ENCODE results near the gene MBD3L5. TPM values are rescaled to one million over a fixed set of nuclear protein-coding genes. Genes with fewer than 3 reads are reported as not detected.

The MBD3L5 gene
- total and polyA plus RNA-seq, 4 donors, result not detected

DNA sequence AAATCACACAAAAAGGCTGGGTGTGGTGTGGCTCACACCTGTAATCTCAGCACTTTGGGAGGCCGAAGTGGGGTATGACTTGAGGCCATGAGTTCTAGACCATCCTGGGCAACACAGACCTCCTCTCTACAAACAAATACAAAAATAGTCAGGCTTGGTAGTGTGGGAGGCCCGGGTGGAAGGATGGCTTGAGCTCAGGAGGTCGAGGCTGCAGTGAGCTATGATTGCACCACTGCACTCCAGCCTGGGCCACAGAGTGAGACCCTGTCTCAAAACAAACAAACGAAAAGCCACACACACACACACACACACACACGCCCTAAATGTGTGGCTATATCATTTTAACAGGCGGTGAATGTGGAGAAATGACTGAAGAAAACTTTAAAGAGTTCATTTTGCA is 38.2 kb downstream of the MBD3L5 start:
- 85% methylated on average over 6 of the region's 6 CpGs for WGBS
- Histone ChIP-seq H3K27ac (ENCODE audit: low read depth in 1 of 2, low read length in 2 of 2) (no peak overlapping the region), H3K27me3 (ENCODE audit: control insufficient read depth in 4 of 4, insufficient read depth in 4 of 4, low read length in 3 of 4) (no peaks in the 10 kb centered on the region), H3K4me3 (ENCODE audit: low read depth in 1 of 3, low read length in 3 of 3) (no peak overlapping the region), H3K4me1 (ENCODE audit: control insufficient read depth in 4 of 4, insufficient read depth in 4 of 4, low read length in 3 of 4) (peaks cover 4 to 9% (median 8%) of the 10 kb centered on the region in 4 donors), H3K36me3 (ENCODE audit: control insufficient read depth in 4 of 4, insufficient read depth in 3 of 4, low read depth in 1 of 4, low read length in 3 of 4) (peaks cover 9 to 17% (median 15%) of the 10 kb centered on the region in 4 donors), H3K9ac (ENCODE audit: low read depth in 1 of 2, low read length in 2 of 2) (no peak overlapping the region), H3K9me3 (ENCODE audit: control insufficient read depth in 4 of 4, low read length in 3 of 4) (peaks cover 0 to 7% (median 2%) of the 10 kb centered on the region in 4 donors)
- no peak for TF ChIP-seq JUND (IDR thresholded peaks at IDR 0.05)
- TF ChIP-seq FOXA2 (IDR thresholded peaks at IDR 0.05), result no peak
- TF ChIP-seq, protein P1, sequence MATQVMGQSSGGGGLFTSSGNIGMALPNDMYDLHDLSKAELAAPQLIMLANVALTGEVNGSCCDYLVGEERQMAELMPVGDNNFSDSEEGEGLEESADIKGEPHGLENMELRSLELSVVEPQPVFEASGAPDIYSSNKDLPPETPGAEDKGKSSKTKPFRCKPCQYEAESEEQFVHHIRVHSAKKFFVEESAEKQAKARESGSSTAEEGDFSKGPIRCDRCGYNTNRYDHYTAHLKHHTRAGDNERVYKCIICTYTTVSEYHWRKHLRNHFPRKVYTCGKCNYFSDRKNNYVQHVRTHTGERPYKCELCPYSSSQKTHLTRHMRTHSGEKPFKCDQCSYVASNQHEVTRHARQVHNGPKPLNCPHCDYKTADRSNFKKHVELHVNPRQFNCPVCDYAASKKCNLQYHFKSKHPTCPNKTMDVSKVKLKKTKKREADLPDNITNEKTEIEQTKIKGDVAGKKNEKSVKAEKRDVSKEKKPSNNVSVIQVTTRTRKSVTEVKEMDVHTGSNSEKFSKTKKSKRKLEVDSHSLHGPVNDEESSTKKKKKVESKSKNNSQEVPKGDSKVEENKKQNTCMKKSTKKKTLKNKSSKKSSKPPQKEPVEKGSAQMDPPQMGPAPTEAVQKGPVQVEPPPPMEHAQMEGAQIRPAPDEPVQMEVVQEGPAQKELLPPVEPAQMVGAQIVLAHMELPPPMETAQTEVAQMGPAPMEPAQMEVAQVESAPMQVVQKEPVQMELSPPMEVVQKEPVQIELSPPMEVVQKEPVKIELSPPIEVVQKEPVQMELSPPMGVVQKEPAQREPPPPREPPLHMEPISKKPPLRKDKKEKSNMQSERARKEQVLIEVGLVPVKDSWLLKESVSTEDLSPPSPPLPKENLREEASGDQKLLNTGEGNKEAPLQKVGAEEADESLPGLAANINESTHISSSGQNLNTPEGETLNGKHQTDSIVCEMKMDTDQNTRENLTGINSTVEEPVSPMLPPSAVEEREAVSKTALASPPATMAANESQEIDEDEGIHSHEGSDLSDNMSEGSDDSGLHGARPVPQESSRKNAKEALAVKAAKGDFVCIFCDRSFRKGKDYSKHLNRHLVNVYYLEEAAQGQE (IDR thresholded peaks at IDR 0.05), result no peak
- DNase-seq (ENCODE audit: low spot score), result no peak

GRCh38 chr19:7069042-7069903 is 38.9 kb downstream of the MBD3L5 start, which contains the start of gene ZNF557:
Gene ZNF557 (plus strand): TSS chr19:7069703. CDS start chr19:7075075, 5,372 bp downstream.
- H3K4me3 ChIP-seq (ENCODE audit: low read depth in 1 of 3, low read length in 3 of 3), result peak within 1 kb of the TSS; percentile 66 to 88 (median 81)
- H3K9ac ChIP-seq (ENCODE audit: low read depth in 1 of 2, low read length in 2 of 2), result peak within 1 kb of the TSS; percentile 56 to 57
- no peak for TF ChIP-seq CTCF (IDR thresholded peaks at IDR 0.05; ENCODE audit: low read depth, low read length, missing input control)
- peak; percentile 78 to 84 for TF ChIP-seq EGR1 (IDR thresholded peaks at IDR 0.05; ENCODE audit: low read depth in 2 of 2)
- TF ChIP-seq YY1 (IDR thresholded peaks at IDR 0.05), result peak; percentile 38
- TF ChIP-seq, protein P2, sequence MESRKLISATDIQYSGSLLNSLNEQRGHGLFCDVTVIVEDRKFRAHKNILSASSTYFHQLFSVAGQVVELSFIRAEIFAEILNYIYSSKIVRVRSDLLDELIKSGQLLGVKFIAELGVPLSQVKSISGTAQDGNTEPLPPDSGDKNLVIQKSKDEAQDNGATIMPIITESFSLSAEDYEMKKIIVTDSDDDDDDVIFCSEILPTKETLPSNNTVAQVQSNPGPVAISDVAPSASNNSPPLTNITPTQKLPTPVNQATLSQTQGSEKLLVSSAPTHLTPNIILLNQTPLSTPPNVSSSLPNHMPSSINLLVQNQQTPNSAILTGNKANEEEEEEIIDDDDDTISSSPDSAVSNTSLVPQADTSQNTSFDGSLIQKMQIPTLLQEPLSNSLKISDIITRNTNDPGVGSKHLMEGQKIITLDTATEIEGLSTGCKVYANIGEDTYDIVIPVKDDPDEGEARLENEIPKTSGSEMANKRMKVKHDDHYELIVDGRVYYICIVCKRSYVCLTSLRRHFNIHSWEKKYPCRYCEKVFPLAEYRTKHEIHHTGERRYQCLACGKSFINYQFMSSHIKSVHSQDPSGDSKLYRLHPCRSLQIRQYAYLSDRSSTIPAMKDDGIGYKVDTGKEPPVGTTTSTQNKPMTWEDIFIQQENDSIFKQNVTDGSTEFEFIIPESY (IDR thresholded peaks at IDR 0.05), result peak; percentile 37
- no peak for TF ChIP-seq HNF4G (IDR thresholded peaks at IDR 0.05)
- TF ChIP-seq FOXA1 (IDR thresholded peaks at IDR 0.05), result no peak
- TF ChIP-seq, protein P1 (IDR thresholded peaks at IDR 0.05), result peak; percentile 57
- TF ChIP-seq FOXA2 (IDR thresholded peaks at IDR 0.05), result no peak
- peak in 1 of 2 donors; percentile 2 for TF ChIP-seq HNF4A (conservative IDR thresholded peaks at IDR 0.05)
- TF ChIP-seq JUND (IDR thresholded peaks at IDR 0.05), result peak in 1 of 2 donors; percentile 50
- TF ChIP-seq GABPA (IDR thresholded peaks at IDR 0.05 in 1 of 2, conservative IDR thresholded peaks at IDR 0.05 in 1 of 2), result peak; percentile 91 to 96
- no peak for TF ChIP-seq ATF3 (IDR thresholded peaks at IDR 0.05)
- TF ChIP-seq SP1 (IDR thresholded peaks at IDR 0.05), result peak; percentile 89
- TF ChIP-seq RXRA (IDR thresholded peaks at IDR 0.05), result peak in 1 of 2 donors; percentile 44
- TF ChIP-seq RAD21 (IDR thresholded peaks at IDR 0.05), result no peak
- peak; percentile 38 for TF ChIP-seq NR2F2 (IDR thresholded peaks at IDR 0.05)
- peak; percentile 80 for TF ChIP-seq MAX (IDR thresholded peaks at IDR 0.05)
- no peak for TF ChIP-seq TAF1 (conservative IDR thresholded peaks at IDR 0.05)
- H3K9me3 ChIP-seq (ENCODE audit: control insufficient read depth in 4 of 4, low read length in 3 of 4), result peaks cover 0 to 9% (median 2%) of the 10 kb centered on the region in 4 donors
- H3K36me3 ChIP-seq (ENCODE audit: control insufficient read depth in 4 of 4, insufficient read depth in 3 of 4, low read depth in 1 of 4, low read length in 3 of 4), result peaks cover 14 to 22% (median 18%) of the 10 kb centered on the region in 4 donors
- under 1% methylated on average over 56 of the region's 56 CpGs for WGBS
- no peaks in the 10 kb centered on the region for H3K27me3 ChIP-seq (ENCODE audit: control insufficient read depth in 4 of 4, insufficient read depth in 4 of 4, low read length in 3 of 4)
- peak; percentile 99 for DNase-seq (ENCODE audit: low spot score)
- peak within 1 kb of the TSS; percentile 74 to 83 for H3K27ac ChIP-seq (ENCODE audit: low read depth in 1 of 2, low read length in 2 of 2)
- peaks cover 4 to 9% (median 8%) of the 10 kb centered on the region in 4 donors for H3K4me1 ChIP-seq (ENCODE audit: control insufficient read depth in 4 of 4, insufficient read depth in 4 of 4, low read length in 3 of 4)
